HepG2 (cell line): ENCODE results near the gene ALKBH4. TPM values are rescaled to one million over a fixed set of nuclear protein-coding genes. Genes with fewer than 3 reads are reported as not detected.

Source experiments
- EEA1 ChIP-seq: sonication (generic); formaldehyde crosslinking; IDR thresholded peaks from 2 replicates; pipeline ENCODE4 v1.5.1; 2020; ENCODE audit warnings: mild to moderate bottlenecking, missing genetic modification reagents, borderline replicate concordance
- GFI1 ChIP-seq: sonication (generic); formaldehyde crosslinking; IDR thresholded peaks from 2 replicates; pipeline ENCODE4 v1.5.0; 2020; ENCODE audit warnings: missing genetic modification reagents, mild to moderate bottlenecking, borderline replicate concordance
- HNRNPLL ChIP-seq: fragments of 200-400 bp; formaldehyde crosslinking; IDR thresholded peaks from 2 replicates; pipeline ENCODE4 v1.6.1; 2017; ENCODE audit warnings: mild to moderate bottlenecking, low read depth, low read length; ENCODE audit not compliant: poor library complexity, severe bottlenecking
- KLF12 ChIP-seq: sonication (generic); formaldehyde crosslinking; IDR thresholded peaks from 2 replicates; pipeline ENCODE4 v1.4.0; 2020; ENCODE audit warnings: missing genetic modification reagents, borderline replicate concordance
- MEIS1 ChIP-seq: sonication (generic); formaldehyde crosslinking; IDR thresholded peaks from 2 replicates; pipeline ENCODE4 v1.9.0; 2021; ENCODE audit warnings: mild to moderate bottlenecking, missing genetic modification reagents, moderate library complexity, borderline replicate concordance
- MYC ChIP-seq: sonication (generic); formaldehyde crosslinking; IDR thresholded peaks from 2 replicates; pipeline ENCODE4 v1.9.0; 2021; ENCODE audit warnings: missing genetic modification reagents, borderline replicate concordance
- NFE2 ChIP-seq: sonication (generic); formaldehyde crosslinking; IDR thresholded peaks from 2 replicates; pipeline ENCODE4 v1.4.0; 2020; ENCODE audit warnings: missing genetic modification reagents
- PRDM15 ChIP-seq: sonication (generic); formaldehyde crosslinking; IDR thresholded peaks from 2 replicates; pipeline ENCODE4 v1.4.0; 2020; ENCODE audit warnings: missing genetic modification reagents
- RFXAP ChIP-seq: sonication (generic); formaldehyde crosslinking; IDR thresholded peaks from 2 replicates; pipeline ENCODE4 v1.4.0; 2020; ENCODE audit warnings: missing genetic modification reagents, borderline replicate concordance
- SMARCC2 ChIP-seq: fragments of 450-650 bp; IDR thresholded peaks from 2 replicates; pipeline ENCODE4 v1.6.1; 2017; ENCODE audit warnings: antibody characterized with exemption, mild to moderate bottlenecking
- SMYD3 ChIP-seq: sonication (generic); formaldehyde crosslinking; IDR thresholded peaks from 2 replicates; pipeline ENCODE4 v1.8.1; 2023; ENCODE audit warnings: mild to moderate bottlenecking, missing genetic modification reagents
- ZFP36L2 ChIP-seq: sonication (generic); formaldehyde crosslinking; IDR thresholded peaks from 2 replicates; pipeline ENCODE4 v1.4.0; 2020; ENCODE audit warnings: missing genetic modification reagents
- ZKSCAN1 ChIP-seq: fragments of 150-350 bp; IDR thresholded peaks from 2 replicates; pipeline ENCODE4 v1.6.1; 2014; ENCODE audit warnings: low read length
- ZKSCAN8 ChIP-seq: IDR thresholded peaks from 2 replicates; pipeline ENCODE4 v1.6.1; 2016; ENCODE audit warnings: borderline replicate concordance, missing genetic modification reagents, missing compliant biosample characterization
- ZNF335 ChIP-seq: sonication (generic); formaldehyde crosslinking; IDR thresholded peaks from 2 replicates; pipeline ENCODE4 v1.4.0; 2020; ENCODE audit warnings: missing genetic modification reagents
- ZNF496 ChIP-seq: sonication (generic); formaldehyde crosslinking; IDR thresholded peaks from 2 replicates; pipeline ENCODE4 v1.8.1; 2023; ENCODE audit warnings: mild to moderate bottlenecking, moderate library complexity, missing genetic modification reagents; ENCODE audit not compliant: insufficient replicate concordance
- ZNF572 ChIP-seq: sonication (generic); formaldehyde crosslinking; IDR thresholded peaks from 2 replicates; pipeline ENCODE4 v1.5.1; 2020; ENCODE audit warnings: mild to moderate bottlenecking, missing genetic modification reagents
- ZNF703 ChIP-seq: sonication (generic); formaldehyde crosslinking; IDR thresholded peaks from 2 replicates; pipeline ENCODE4 v1.5.1; 2020; ENCODE audit warnings: missing genetic modification reagents, mild to moderate bottlenecking, moderate library complexity, borderline replicate concordance
- polyA plus RNA-seq, 8 experiments: library from polyadenylated mRNA; depleted of rRNA in 3 of 8; stranded (reverse) in 7 of 8; unstranded in 1 of 8; fragments of >200 nt; fragmentation: Illumina TruSeq in 4 of 8; extraction: Trizol in 4 of 8; gene quantifications; 2 replicates each; pipeline versions ENCODE4 v1.2.1 to v1.2.3, GENCODE V29; 2011 to 2016; ENCODE audit warnings: low read depth in 4 of 8, missing spikeins in 1 of 8, mixed read lengths in 1 of 8; ENCODE audit not compliant: insufficient read depth in 1 of 8
- total RNA-seq, 5 experiments: library from RNA; depleted of rRNA; stranded (reverse); fragments of >200 nt; fragmentation: Illumina TruSeq; extraction: Trizol; gene quantifications; 2 replicates each; pipeline ENCODE4 v1.2.3, GENCODE V29; 2016; ENCODE audit warnings: low read depth in 1 of 5
- TF ChIP-seq, protein P1 (sequence below): sonication (generic); formaldehyde crosslinking; IDR thresholded peaks from 2 replicates; pipeline ENCODE4 v1.5.1; 2020; ENCODE audit warnings: missing genetic modification reagents, mild to moderate bottlenecking, borderline replicate concordance
- TF ChIP-seq, protein P2 (sequence below): conservative IDR thresholded peaks from 2 replicates; pipeline ENCODE4 v1.6.1; 2018; ENCODE audit warnings: missing genetic modification reagents
- TF ChIP-seq, protein P3 (sequence below): sonication (generic); formaldehyde crosslinking; IDR thresholded peaks from 2 replicates; pipeline ENCODE4 v1.9.0; 2021; ENCODE audit warnings: missing genetic modification reagents, borderline replicate concordance

Gene ALKBH4
- total and polyA plus RNA-seq, 2 of the 13 experiments (the other 11 are each of a cell fraction or from before 2014, with no cell fraction given): 2.6 to 8.8 TPM

DNA sequence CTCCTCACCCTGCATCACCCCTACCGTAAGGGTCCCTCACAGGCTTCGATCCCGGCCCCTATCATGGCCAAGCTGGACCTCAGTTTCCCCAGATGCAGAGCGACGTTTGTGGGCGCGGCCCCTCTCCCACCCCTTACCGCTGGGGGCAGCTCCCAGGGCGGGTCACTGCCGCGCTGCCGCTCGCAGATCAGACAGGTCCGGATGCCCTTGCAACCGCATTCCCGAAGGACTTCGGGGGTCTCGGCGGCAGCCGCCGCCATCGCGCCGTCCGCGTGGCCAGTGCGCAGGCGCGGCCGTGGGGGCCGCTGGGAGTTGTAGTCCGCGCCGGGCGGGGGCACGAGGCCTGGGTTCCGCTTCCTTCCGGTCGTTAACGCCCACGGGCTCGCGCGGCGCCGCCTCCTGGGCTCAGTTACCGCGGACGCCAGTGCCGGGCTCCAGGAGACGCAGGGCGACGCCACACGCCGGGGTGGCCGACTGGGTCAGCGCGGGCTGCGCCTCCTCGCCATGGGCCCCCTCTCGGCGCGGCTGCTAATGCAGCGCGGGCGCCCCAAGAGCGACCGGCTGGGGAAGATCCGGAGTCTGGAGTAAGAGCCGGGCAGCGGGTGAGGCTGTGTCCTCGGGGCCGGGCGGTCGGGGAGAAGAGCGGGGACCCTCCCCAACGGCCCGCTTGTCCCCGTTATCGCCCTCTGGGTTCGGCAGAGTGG lies at the start of gene ALKBH4, which contains the start of gene LRWD1 (continued):
- TF ChIP-seq ZKSCAN8 (CRISPR knock-in tag): no peak; the same call in 1 of the 2 replicates
- TF ChIP-seq ZNF496 (CRISPR knock-in tag): no peak
- TF ChIP-seq ZNF703 (CRISPR knock-in tag): no peak; the same call in 1 of the 2 replicates
- TF ChIP-seq, protein P1, sequence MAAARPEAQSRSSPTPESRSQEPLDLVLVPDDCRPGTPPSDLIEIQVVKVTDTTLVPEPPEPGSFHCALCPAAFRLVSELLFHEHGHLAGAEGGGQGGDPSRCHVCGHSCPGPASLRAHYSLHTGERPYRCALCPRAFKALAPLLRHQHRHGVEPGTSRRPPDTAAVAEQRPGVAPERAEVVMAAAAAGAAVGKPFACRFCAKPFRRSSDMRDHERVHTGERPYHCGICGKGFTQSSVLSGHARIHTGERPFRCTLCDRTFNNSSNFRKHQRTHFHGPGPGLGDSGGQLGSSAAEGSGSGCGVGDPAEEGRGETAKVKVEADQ (CRISPR knock-in tag): 0 out of 2 replicates have a peak, but pooled peaks have one; percentile 15
- no peak for TF ChIP-seq SMYD3
- peak; percentile 78 for TF ChIP-seq PRDM15 (CRISPR knock-in tag)
- no peak for TF ChIP-seq ZKSCAN1
- no peak for TF ChIP-seq ZNF572 (CRISPR knock-in tag)
- TF ChIP-seq KLF12: no peak
- no peak for TF ChIP-seq NFE2 (CRISPR knock-in tag)
- TF ChIP-seq GFI1: no peak
- peak; percentile 69 for TF ChIP-seq HNRNPLL
- no peak for TF ChIP-seq MEIS1 (CRISPR knock-in tag)
- no peak for TF ChIP-seq ZNF335 (CRISPR knock-in tag)
- TF ChIP-seq ZFP36L2 (CRISPR knock-in tag): no peak
- TF ChIP-seq RFXAP (CRISPR knock-in tag): no peak
- TF ChIP-seq, protein P2, sequence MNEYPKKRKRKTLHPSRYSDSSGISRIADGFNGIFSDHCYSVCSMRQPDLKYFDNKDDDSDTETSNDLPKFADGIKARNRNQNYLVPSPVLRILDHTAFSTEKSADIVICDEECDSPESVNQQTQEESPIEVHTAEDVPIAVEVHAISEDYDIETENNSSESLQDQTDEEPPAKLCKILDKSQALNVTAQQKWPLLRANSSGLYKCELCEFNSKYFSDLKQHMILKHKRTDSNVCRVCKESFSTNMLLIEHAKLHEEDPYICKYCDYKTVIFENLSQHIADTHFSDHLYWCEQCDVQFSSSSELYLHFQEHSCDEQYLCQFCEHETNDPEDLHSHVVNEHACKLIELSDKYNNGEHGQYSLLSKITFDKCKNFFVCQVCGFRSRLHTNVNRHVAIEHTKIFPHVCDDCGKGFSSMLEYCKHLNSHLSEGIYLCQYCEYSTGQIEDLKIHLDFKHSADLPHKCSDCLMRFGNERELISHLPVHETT (CRISPR knock-in tag): 0 out of 2 replicates have a peak, but pooled peaks have one; percentile 61
- TF ChIP-seq MYC (CRISPR knock-in tag): peak; percentile 92
- TF ChIP-seq, protein P3, sequence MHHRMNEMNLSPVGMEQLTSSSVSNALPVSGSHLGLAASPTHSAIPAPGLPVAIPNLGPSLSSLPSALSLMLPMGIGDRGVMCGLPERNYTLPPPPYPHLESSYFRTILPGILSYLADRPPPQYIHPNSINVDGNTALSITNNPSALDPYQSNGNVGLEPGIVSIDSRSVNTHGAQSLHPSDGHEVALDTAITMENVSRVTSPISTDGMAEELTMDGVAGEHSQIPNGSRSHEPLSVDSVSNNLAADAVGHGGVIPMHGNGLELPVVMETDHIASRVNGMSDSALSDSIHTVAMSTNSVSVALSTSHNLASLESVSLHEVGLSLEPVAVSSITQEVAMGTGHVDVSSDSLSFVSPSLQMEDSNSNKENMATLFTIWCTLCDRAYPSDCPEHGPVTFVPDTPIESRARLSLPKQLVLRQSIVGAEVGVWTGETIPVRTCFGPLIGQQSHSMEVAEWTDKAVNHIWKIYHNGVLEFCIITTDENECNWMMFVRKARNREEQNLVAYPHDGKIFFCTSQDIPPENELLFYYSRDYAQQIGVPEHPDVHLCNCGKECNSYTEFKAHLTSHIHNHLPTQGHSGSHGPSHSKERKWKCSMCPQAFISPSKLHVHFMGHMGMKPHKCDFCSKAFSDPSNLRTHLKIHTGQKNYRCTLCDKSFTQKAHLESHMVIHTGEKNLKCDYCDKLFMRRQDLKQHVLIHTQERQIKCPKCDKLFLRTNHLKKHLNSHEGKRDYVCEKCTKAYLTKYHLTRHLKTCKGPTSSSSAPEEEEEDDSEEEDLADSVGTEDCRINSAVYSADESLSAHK (CRISPR knock-in tag): no peak
- TF ChIP-seq SMARCC2: no peak
- TF ChIP-seq EEA1: peak; percentile 94; the same call in 1 of the 2 replicates
